GM12891 (cell line): Measurements from ENCODE around the gene DMWD.

Source experiments
- PAX5 ChIP-seq: IDR thresholded peaks from 2 replicates; pipeline ENCODE4 v1.6.1; 2011; ENCODE audit warnings: low read length, moderate library complexity, mild to moderate bottlenecking; ENCODE audit not compliant: insufficient read depth, severe bottlenecking
- POLR2A ChIP-seq: IDR thresholded peaks from 2 replicates; pipeline ENCODE4 v1.6.1; 2011; ENCODE audit warnings: low read depth, low read length, control low read depth
- POLR2AphosphoS5 ChIP-seq: IDR thresholded peaks from 2 replicates; pipeline ENCODE4 v1.6.1; 2011; ENCODE audit warnings: low read depth, low read length, control low read depth
- TAF1 ChIP-seq: IDR thresholded peaks from 2 replicates; pipeline ENCODE4 v1.6.1; 2011; ENCODE audit warnings: low read depth, low read length, control low read depth

DNA sequence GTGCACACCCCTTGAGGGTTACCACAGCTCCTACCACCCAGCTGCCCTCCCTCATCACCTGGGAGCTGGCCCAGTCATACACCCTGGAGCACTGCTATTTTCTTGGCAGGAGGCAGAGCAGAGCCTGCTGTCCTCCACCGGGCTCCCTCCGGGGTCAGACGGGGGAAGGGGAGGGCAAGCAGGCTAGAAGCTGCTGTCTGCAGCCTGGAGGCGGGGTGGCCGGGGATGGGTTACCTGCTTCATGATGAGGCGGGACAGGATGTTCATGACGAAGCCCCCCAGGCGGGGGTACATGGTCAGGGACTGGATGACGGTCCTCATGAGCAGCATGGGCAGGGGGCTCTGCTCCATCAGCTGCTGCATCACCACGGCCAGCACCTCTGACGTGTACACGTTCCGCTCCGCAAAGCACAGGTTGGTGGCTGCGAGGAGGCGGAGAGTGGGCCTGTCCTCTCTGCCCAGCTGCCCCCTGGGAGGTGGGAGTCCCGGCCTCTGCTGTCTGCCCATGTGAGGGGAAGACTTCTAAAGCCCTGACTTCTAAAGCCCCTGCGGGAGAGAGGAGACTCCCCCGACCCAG, 25.2 kb upstream of the DMWD start:
- TF ChIP-seq POLR2AphosphoS5 (no peak), POLR2A (no peak), TAF1 (no peak), PAX5 (no peak)
